Mononuclear cell (primary cell): ENCODE results near the gene PIP5K1B. TPM values are rescaled to one million over a fixed set of nuclear protein-coding genes. Genes with fewer than 3 reads are reported as not detected.

ENCODE experiments used
- H3K27me3 ChIP-seq: 2 replicates; pipeline ENCODE4 v1.6.0; 2011; ENCODE audit warnings: low read length, control low read depth; ENCODE audit not compliant: insufficient read depth
- H3K4me1 ChIP-seq: 2 replicates; pipeline ENCODE4 v1.5.1; 2011; ENCODE audit warnings: mild to moderate bottlenecking, low read length, control low read depth; ENCODE audit not compliant: insufficient read depth
- H3K4me3 ChIP-seq: 2 replicates; pipeline ENCODE4 v1.5.1; 2011; ENCODE audit warnings: mild to moderate bottlenecking, low read length, moderate library complexity
- H3K9me3 ChIP-seq: 2 replicates; pipeline ENCODE4 v1.5.1; 2011; ENCODE audit warnings: low read depth, mild to moderate bottlenecking, control low read depth, low read length
- total RNA-seq: library from RNA; depleted of rRNA; stranded (reverse); fragments of >200 nt; gene quantifications from one replicate; pipeline ENCODE4 v1.2.3, GENCODE V29; 2012

The PIP5K1B gene
- total RNA-seq, 1 donor = 1.5 TPM

- Histone ChIP-seq H3K4me3 (no peak overlapping the region), H3K9me3 (no peaks in the 10 kb centered on the region), H3K4me1 (peaks cover 9% of the 10 kb centered on the region), H3K27me3 (no peaks in the 10 kb centered on the region)
Observed at GRCh38 chr9:68791169-68791568, 86.1 kb downstream of the PIP5K1B start.

GRCh38 chr9:68793605-68794343, 88.7 kb downstream of the PIP5K1B start:
- no peaks in the 10 kb centered on the region for H3K27me3 ChIP-seq
- H3K9me3 ChIP-seq = no peaks in the 10 kb centered on the region
- H3K4me3 ChIP-seq = no peak overlapping the region
- H3K4me1 ChIP-seq = peaks cover 9% of the 10 kb centered on the region

GRCh38 chr9:68794898-68795297, 89.9 kb downstream of the PIP5K1B start:
- no peaks in the 10 kb centered on the region for H3K27me3 ChIP-seq
- peaks cover 9% of the 10 kb centered on the region for H3K4me1 ChIP-seq
- no peaks in the 10 kb centered on the region for H3K9me3 ChIP-seq
- H3K4me3 ChIP-seq = no peak overlapping the region

GRCh38 chr9:68795411-68795810, 90.4 kb downstream of the PIP5K1B start:
- no peaks in the 10 kb centered on the region for H3K9me3 ChIP-seq
- H3K4me3 ChIP-seq = no peak overlapping the region
- H3K4me1 ChIP-seq = peaks cover 9% of the 10 kb centered on the region
- no peaks in the 10 kb centered on the region for H3K27me3 ChIP-seq

GRCh38 chr9:68797116-68797515, 92.1 kb downstream of the PIP5K1B start:
- H3K4me3 ChIP-seq = no peak overlapping the region
- no peaks in the 10 kb centered on the region for H3K27me3 ChIP-seq
- H3K9me3 ChIP-seq = no peaks in the 10 kb centered on the region
- peaks cover 9% of the 10 kb centered on the region for H3K4me1 ChIP-seq

GRCh38 chr9:68798423-68798822, 93.4 kb downstream of the PIP5K1B start:
- H3K4me3 ChIP-seq = no peak overlapping the region
- no peaks in the 10 kb centered on the region for H3K9me3 ChIP-seq
- no peaks in the 10 kb centered on the region for H3K27me3 ChIP-seq
- H3K4me1 ChIP-seq = peaks cover 7% of the 10 kb centered on the region

- no peaks in the 10 kb centered on the region for H3K4me1 ChIP-seq
- no peaks in the 10 kb centered on the region for H3K27me3 ChIP-seq
- no peak overlapping the region for H3K4me3 ChIP-seq
- no peaks in the 10 kb centered on the region for H3K9me3 ChIP-seq
Observed at GRCh38 chr9:68800836-68801235, 95.8 kb downstream of the PIP5K1B start.

GRCh38 chr9:68802525-68803015, 97.5 kb downstream of the PIP5K1B start:
- peaks cover 2% of the 10 kb centered on the region for H3K4me1 ChIP-seq
- no peak overlapping the region for H3K4me3 ChIP-seq
- H3K9me3 ChIP-seq = no peaks in the 10 kb centered on the region
- H3K27me3 ChIP-seq = no peaks in the 10 kb centered on the region

- Histone ChIP-seq H3K4me3 (no peak overlapping the region), H3K4me1 (peaks cover 2% of the 10 kb centered on the region), H3K27me3 (no peaks in the 10 kb centered on the region), H3K9me3 (no peaks in the 10 kb centered on the region)
Observed at GRCh38 chr9:68804911-68805889, 100.2 kb downstream of the PIP5K1B start.

- Histone ChIP-seq H3K4me1 (peaks cover 2% of the 10 kb centered on the region), H3K4me3 (no peak overlapping the region), H3K9me3 (no peaks in the 10 kb centered on the region), H3K27me3 (no peaks in the 10 kb centered on the region)
Observed at GRCh38 chr9:68805890-68806517, 101.0 kb downstream of the PIP5K1B start.

GRCh38 chr9:68808338-68808890, 103.4 kb downstream of the PIP5K1B start:
- H3K27me3 ChIP-seq = no peaks in the 10 kb centered on the region
- H3K4me1 ChIP-seq = peaks cover 2% of the 10 kb centered on the region

GRCh38 chr9:68817079-68817875, 112.2 kb downstream of the PIP5K1B start:
- Histone ChIP-seq H3K4me3 (no peak overlapping the region), H3K4me1 (no peaks in the 10 kb centered on the region), H3K9me3 (no peaks in the 10 kb centered on the region), H3K27me3 (no peaks in the 10 kb centered on the region)

More at GRCh38 chr9:68808338-68808890, 103.4 kb downstream of the PIP5K1B start:
- Histone ChIP-seq H3K4me3 (no peak overlapping the region), H3K9me3 (no peaks in the 10 kb centered on the region)

GRCh38 chr9:68819065-68819464, 114.0 kb downstream of the PIP5K1B start:
- Histone ChIP-seq H3K27me3 (no peaks in the 10 kb centered on the region), H3K4me1 (no peaks in the 10 kb centered on the region), H3K9me3 (no peaks in the 10 kb centered on the region), H3K4me3 (no peak overlapping the region)

- Histone ChIP-seq H3K27me3 (no peaks in the 10 kb centered on the region), H3K4me3 (no peak overlapping the region), H3K9me3 (no peaks in the 10 kb centered on the region), H3K4me1 (no peaks in the 10 kb centered on the region)
Observed at GRCh38 chr9:68821911-68822310, 116.9 kb downstream of the PIP5K1B start.
